Caco-2 (cell line): ENCODE measurements around the gene SNAPC2. TPM values are rescaled to one million over a fixed set of nuclear protein-coding genes. Genes with fewer than 3 reads are reported as not detected.
A peak's percentile ranks its signal among the peaks of the same experiment; 100 is the strongest.

Experiments used
- BruUV-seq: library from RNA; stranded (reverse); fragments of 400-500 nt; replicated peaks from 2 replicates; lab custom pipeline; 2021; lab: Mats Ljungman, UMichigan
- CTCF ChIA-PET: fragments of 300-600 bp; sonication (Branson Sonifier 250); formaldehyde crosslinking; loops from one replicate; lab custom pipeline; 2022; ENCODE audit warnings: antibody characterized with exemption; lab: Charles Lee
- POLR2A ChIA-PET: fragments of 300-600 bp; sonication (Branson Sonifier 250); formaldehyde crosslinking; loops from one replicate; lab custom pipeline; 2022; ENCODE audit warnings: antibody characterized with exemption; lab: Charles Lee
- DNase-seq, 2 experiments: peaks; one replicate each; pipeline versions ENCODE4 v3.0.0 to v3.0.0-alpha.2; 2020 to 2022
- H3K27me3 ChIP-seq: replicated peaks from 2 replicates; pipeline ENCODE4 v1.6.0; 2011; ENCODE audit warnings: low read length; ENCODE audit not compliant: control insufficient read depth, insufficient read depth
- H3K36me3 ChIP-seq: 2 replicates; pipeline ENCODE4 v1.5.1; 2011; ENCODE audit warnings: low read length; ENCODE audit not compliant: control insufficient read depth, insufficient read depth
- H3K4me1 ChIP-seq: fragments of 250-450 bp; sonication (Bioruptor Pico); 2 replicates; pipeline ENCODE4 v1.5.1; 2020; ENCODE audit warnings: mild to moderate bottlenecking
- H3K4me3 ChIP-seq: 2 replicates; pipeline ENCODE4 v1.5.1; 2011; ENCODE audit warnings: low read depth, mild to moderate bottlenecking, control low read depth, low read length
- H3K9me3 ChIP-seq: fragments of 250-450 bp; sonication (Bioruptor Pico); 2 replicates; pipeline ENCODE4 v1.5.1; 2020; ENCODE audit warnings: mild to moderate bottlenecking, moderate library complexity
- H3K27ac Mint-ChIP-seq: one replicate; pipeline ENCODE4 v1.8.0; 2022; ENCODE audit warnings: mixed read lengths; ENCODE audit not compliant: unreplicated experiment
- H3K27me3 Mint-ChIP-seq: one replicate; pipeline ENCODE4 v1.8.0; 2022; ENCODE audit warnings: mixed read lengths; ENCODE audit not compliant: insufficient read depth, unreplicated experiment
- H3K36me3 Mint-ChIP-seq: one replicate; pipeline ENCODE4 v1.8.0; 2022; ENCODE audit warnings: mild to moderate bottlenecking, mixed read lengths; ENCODE audit not compliant: insufficient read depth, unreplicated experiment
- H3K4me1 Mint-ChIP-seq: one replicate; pipeline ENCODE4 v1.8.0; 2022; ENCODE audit warnings: low read depth, mixed read lengths; ENCODE audit not compliant: unreplicated experiment
- H3K4me3 Mint-ChIP-seq: one replicate; pipeline ENCODE4 v1.8.0; 2022; ENCODE audit warnings: mild to moderate bottlenecking, moderate library complexity, mixed read lengths; ENCODE audit not compliant: unreplicated experiment
- H3K9me3 Mint-ChIP-seq: one replicate; pipeline ENCODE4 v1.8.0; 2022; ENCODE audit warnings: mixed read lengths; ENCODE audit not compliant: unreplicated experiment
- intact Hi-C: fragments of 100-400 bp; cut with micrococcal nuclease; formaldehyde crosslinking; loops from one replicate; pipeline ENCODE4 v1.10.0; 2022; ENCODE audit not compliant: unreplicated experiment
- total RNA-seq: library from RNA; stranded (reverse); gene quantifications from 2 replicates; pipeline ENCODE4 v1.2.3, GENCODE V29; 2022
- TF ChIP-seq, protein P1 (sequence below), 2 experiments: fragments of 200-600 bp in 1 of 2; IDR thresholded peaks; 1 replicate in 1 of 2; 2 replicates in 1 of 2; pipeline versions ENCODE4 v1.5.1 to v1.8.0; 2011 to 2022; ENCODE audit warnings: antibody characterized with exemption in 1 of 2, control low read depth in 1 of 2, inconsistent platforms in 1 of 2, low read depth in 1 of 2, low read length in 1 of 2, mild to moderate bottlenecking in 1 of 2, moderate library complexity in 1 of 2; ENCODE audit not compliant: insufficient read depth in 1 of 2, severe bottlenecking in 1 of 2, unreplicated experiment in 1 of 2

SNAPC2 gene
- total RNA-seq, 1 experiment from 2014 or later = 10.4 TPM

DNA sequence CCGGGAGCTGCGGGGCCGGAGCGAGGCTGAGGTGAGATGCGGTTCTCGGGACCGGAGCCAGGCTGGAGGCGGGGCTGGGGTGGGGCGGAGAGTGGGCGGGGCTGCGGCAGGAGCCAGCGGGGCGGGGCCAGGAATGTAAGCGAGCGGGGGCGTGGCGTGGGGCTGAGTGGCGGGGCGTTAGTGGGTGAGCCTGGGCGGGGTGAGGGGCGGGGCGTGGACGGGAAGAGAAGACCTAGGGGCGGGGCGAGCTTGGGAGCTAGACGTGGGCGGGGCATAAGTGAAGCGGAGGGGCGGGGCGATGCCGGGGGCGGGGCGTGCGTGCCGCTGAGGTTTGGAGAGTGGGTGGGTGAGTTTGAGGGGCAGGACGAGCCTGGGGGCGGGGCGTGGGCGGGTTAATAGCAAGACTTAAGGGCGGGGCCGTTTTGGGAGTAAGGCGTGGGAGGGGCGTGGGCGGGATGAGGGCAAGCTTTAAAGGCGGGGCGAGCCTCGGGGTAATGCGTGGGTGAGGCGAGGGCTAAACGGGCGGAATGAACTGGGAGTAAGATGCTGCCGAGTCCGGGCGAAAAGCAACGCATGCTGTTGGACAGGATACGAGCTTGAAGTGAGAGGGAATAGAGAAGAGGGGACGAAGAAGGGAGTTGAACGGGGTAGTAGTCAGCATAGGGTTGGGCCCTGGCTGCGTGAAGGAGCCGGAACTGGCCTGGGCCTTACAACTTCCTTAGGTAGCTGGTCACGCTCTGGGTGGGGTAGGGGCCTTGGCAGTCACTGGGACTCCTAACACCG is 572 bp downstream of the SNAPC2 start:
- Mint-ChIP-seq H3K9me3 (no peaks in the 10 kb centered on the region), H3K4me1 (peaks cover 7% of the 10 kb centered on the region), H3K36me3 (peaks cover 33% of the 10 kb centered on the region), H3K27me3 (no peaks in the 10 kb centered on the region), H3K4me3 (peak overlapping the region; percentile 87), H3K27ac (peak overlapping the region; percentile 83)
- intact Hi-C loops = loop anchor here (1.0 kb wide), 1 partner anchor 51 kb away; no protein-coding TSS in a partner anchor
- Histone ChIP-seq H3K36me3 (no peaks in the 10 kb centered on the region), H3K4me1 (peaks cover 16% of the 10 kb centered on the region), H3K4me3 (peak overlapping the region; percentile 63), H3K9me3 (no peaks in the 10 kb centered on the region), H3K27me3 (no peaks in the 10 kb centered on the region)
- no TSS peak for BruUV-seq
- TF ChIP-seq, protein P1, sequence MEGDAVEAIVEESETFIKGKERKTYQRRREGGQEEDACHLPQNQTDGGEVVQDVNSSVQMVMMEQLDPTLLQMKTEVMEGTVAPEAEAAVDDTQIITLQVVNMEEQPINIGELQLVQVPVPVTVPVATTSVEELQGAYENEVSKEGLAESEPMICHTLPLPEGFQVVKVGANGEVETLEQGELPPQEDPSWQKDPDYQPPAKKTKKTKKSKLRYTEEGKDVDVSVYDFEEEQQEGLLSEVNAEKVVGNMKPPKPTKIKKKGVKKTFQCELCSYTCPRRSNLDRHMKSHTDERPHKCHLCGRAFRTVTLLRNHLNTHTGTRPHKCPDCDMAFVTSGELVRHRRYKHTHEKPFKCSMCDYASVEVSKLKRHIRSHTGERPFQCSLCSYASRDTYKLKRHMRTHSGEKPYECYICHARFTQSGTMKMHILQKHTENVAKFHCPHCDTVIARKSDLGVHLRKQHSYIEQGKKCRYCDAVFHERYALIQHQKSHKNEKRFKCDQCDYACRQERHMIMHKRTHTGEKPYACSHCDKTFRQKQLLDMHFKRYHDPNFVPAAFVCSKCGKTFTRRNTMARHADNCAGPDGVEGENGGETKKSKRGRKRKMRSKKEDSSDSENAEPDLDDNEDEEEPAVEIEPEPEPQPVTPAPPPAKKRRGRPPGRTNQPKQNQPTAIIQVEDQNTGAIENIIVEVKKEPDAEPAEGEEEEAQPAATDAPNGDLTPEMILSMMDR (IDR thresholded peaks at IDR 0.05; ENCODE audit: insufficient read depth in 1 of 2, low read depth in 1 of 2, low read length in 1 of 2, severe bottlenecking in 1 of 2, unreplicated experiment in 1 of 2) = no peak
- DNase-seq = peak; percentile 94 to 96
- CTCF ChIA-PET = interaction anchor here (0.6 to 3.6 kb wide), 17 partner anchors 9 to 265 kb away, joined by 3 to 50 read pairs (median 5); partner anchors contain the start of genes MAP2K7 and TIMM44
- POLR2A ChIA-PET = interaction anchor here (0.6 to 2.3 kb wide), 7 partner anchors 8 to 399 kb away, joined by 3 to 69 read pairs (median 12); partner anchors contain the start of genes MAP2K7, MCOLN1 and TIMM44

DNA sequence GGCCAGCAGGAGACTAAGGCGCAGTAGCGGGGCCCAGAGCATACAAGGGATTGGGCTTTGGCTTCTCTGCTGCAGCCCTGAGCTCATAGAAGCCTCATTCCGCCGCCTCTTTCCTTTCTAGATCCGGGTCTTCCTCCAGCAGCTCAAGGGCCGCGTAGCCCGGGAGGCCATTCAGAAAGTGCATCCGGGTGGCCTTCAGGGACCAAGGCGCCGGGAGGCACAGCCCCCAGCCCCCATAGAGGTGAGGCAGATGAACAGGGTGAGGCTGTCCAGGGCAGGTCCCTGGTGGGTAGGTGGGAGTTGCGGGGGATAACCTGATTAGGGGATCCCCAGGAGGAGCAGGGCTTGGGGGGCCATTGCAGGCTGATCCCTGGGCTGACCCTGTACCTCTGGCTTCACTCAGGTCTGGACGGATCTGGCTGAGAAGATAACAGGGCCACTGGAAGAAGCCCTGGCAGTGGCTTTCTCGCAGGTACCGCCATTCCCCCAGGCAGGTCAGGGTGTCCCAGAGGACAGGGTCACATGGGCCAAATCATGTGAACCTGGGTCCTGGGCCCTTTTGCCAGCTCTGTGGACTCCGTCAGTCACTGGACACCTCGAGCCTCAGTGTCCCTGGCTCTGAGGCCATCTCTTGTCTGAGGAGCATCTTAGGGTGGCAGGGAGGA is 1.3 kb downstream of the SNAPC2 start:
- H3K4me3 Mint-ChIP-seq = peak overlapping the region; percentile 87
- Histone ChIP-seq H3K36me3 (no peaks in the 10 kb centered on the region), H3K27me3 (no peaks in the 10 kb centered on the region), H3K4me3 (peak overlapping the region; percentile 41), H3K4me1 (peaks cover 19% of the 10 kb centered on the region), H3K9me3 (no peaks in the 10 kb centered on the region)
- H3K27me3 Mint-ChIP-seq = no peaks in the 10 kb centered on the region
- peaks cover 35% of the 10 kb centered on the region for H3K36me3 Mint-ChIP-seq
- POLR2A ChIA-PET = interaction anchor here (1.0 to 2.3 kb wide), 4 partner anchors 18 to 52 kb away, joined by 3 to 69 read pairs (median 16); partner anchors contain the start of genes MAP2K7 and TIMM44
- DNase-seq = no peak
- TF ChIP-seq, protein P1 (IDR thresholded peaks at IDR 0.05; ENCODE audit: insufficient read depth in 1 of 2, low read depth in 1 of 2, low read length in 1 of 2, severe bottlenecking in 1 of 2, unreplicated experiment in 1 of 2) = no peak
- H3K27ac Mint-ChIP-seq = peak overlapping the region; percentile 29
- intact Hi-C loops = no loop called here
- peaks cover 7% of the 10 kb centered on the region for H3K4me1 Mint-ChIP-seq
- no TSS peak for BruUV-seq
- H3K9me3 Mint-ChIP-seq = no peaks in the 10 kb centered on the region
- CTCF ChIA-PET = interaction anchor here (0.7 to 3.6 kb wide), 4 partner anchors 8 to 86 kb away, joined by 4 to 50 read pairs (median 20); no protein-coding TSS in a partner anchor
